AG09319 (cell line): ENCODE measurements around the gene PRR19.

Source experiments
- DNase-seq: peaks from one replicate; pipeline ENCODE4 v3.0.0-alpha.2; 2010; ENCODE audit warnings: low read depth; ENCODE audit errors: extremely low read depth
- CTCF ChIP-seq: IDR thresholded peaks from 2 replicates; pipeline ENCODE4 v1.5.1; 2011; ENCODE audit warnings: low read depth, mild to moderate bottlenecking, inconsistent platforms, low read length, moderate library complexity

PRR19 gene

GRCh38 chr19:42351079-42351735 is 49.3 kb downstream of the PRR19 start:
- no peak for TF ChIP-seq CTCF
- no peak for DNase-seq

GRCh38 chr19:42352301-42353259 is 50.6 kb downstream of the PRR19 start:
- DNase-seq: no peak
- no peak for TF ChIP-seq CTCF

GRCh38 chr19:42353341-42354015 is 51.5 kb downstream of the PRR19 start:
- DNase-seq: no peak
- TF ChIP-seq CTCF: no peak

- DNase-seq: no peak
- no peak for TF ChIP-seq CTCF
Observed at GRCh38 chr19:42355896-42356295, 54.0 kb downstream of the PRR19 start.

GRCh38 chr19:42356686-42357085 is 54.8 kb downstream of the PRR19 start:
- DNase-seq: no peak
- TF ChIP-seq CTCF: no peak

GRCh38 chr19:42357290-42357689 is 55.4 kb downstream of the PRR19 start:
- TF ChIP-seq CTCF: no peak
- DNase-seq: no peak
